GM23338 (cell line): ENCODE results near the gene TAS2R1. TPM values are rescaled to one million over a fixed set of nuclear protein-coding genes. Genes with fewer than 3 reads are reported as not detected.

Source experiments
- ATAC-seq: fragments of 200-7000 bp; cut with Tn5 transposase; 3 replicates; pipeline ENCODE4 v1.9.1; 2020
- DNase-seq: peaks from one replicate; pipeline ENCODE4 v3.0.0-alpha.2; 2015; ENCODE audit warnings: low spot score
- H2AFZ ChIP-seq: fragments of 200-600 bp; sonication (generic); 2 replicates; pipeline ENCODE4 v1.8.0; 2016; ENCODE audit warnings: antibody characterized with exemption, mild to moderate bottlenecking, moderate library complexity
- H3F3A ChIP-seq: fragments of 200-600 bp; sonication (generic); replicated peaks from 2 replicates; pipeline ENCODE4 v1.8.0; 2017; ENCODE audit warnings: antibody characterized with exemption, mixed run types, low read depth
- H3K27ac ChIP-seq: fragments of 200-600 bp; sonication (generic); 2 replicates; pipeline ENCODE4 v1.6.1; 2016; ENCODE audit warnings: low read depth
- H3K27me3 ChIP-seq: fragments of 200-600 bp; sonication (generic); 2 replicates; pipeline ENCODE4 v1.8.0; 2016; ENCODE audit warnings: mild to moderate bottlenecking, mixed run types, moderate library complexity; ENCODE audit not compliant: insufficient read depth
- H3K36me3 ChIP-seq: fragments of 200-600 bp; sonication (generic); 2 replicates; pipeline ENCODE4 v1.8.0; 2016; ENCODE audit warnings: mild to moderate bottlenecking; ENCODE audit not compliant: insufficient read depth
- H3K4me1 ChIP-seq: fragments of 200-600 bp; sonication (generic); 2 replicates; pipeline ENCODE4 v1.8.0; 2016; ENCODE audit warnings: mild to moderate bottlenecking, moderate library complexity; ENCODE audit not compliant: insufficient read depth
- H3K4me2 ChIP-seq: fragments of 200-600 bp; sonication (generic); 2 replicates; pipeline ENCODE4 v1.7.1; 2017; ENCODE audit warnings: mixed run types
- H3K4me3 ChIP-seq: fragments of 200-600 bp; sonication (generic); 2 replicates; pipeline ENCODE4 v1.6.1; 2016; ENCODE audit warnings: mixed run types
- H3K79me2 ChIP-seq: fragments of 200-600 bp; sonication (generic); replicated peaks from 2 replicates; pipeline ENCODE4 v1.8.0; 2017; ENCODE audit warnings: mild to moderate bottlenecking; ENCODE audit not compliant: insufficient read depth
- H3K9me2 ChIP-seq: fragments of 200-600 bp; sonication (generic); 2 replicates; pipeline ENCODE4 v1.8.0; 2017; ENCODE audit not compliant: insufficient read depth
- H4K20me1 ChIP-seq: fragments of 200-600 bp; sonication (generic); replicated peaks from 2 replicates; pipeline ENCODE4 v1.8.0; 2017; ENCODE audit warnings: mild to moderate bottlenecking; ENCODE audit not compliant: insufficient read depth
- H3K27ac Mint-ChIP-seq: 2 replicates; pipeline ENCODE4 v1.8.0; 2020; ENCODE audit warnings: inconsistent platforms, mild to moderate bottlenecking, moderate library complexity, mixed read lengths
- H3K27me3 Mint-ChIP-seq: 3 replicates; pipeline ENCODE4 v1.8.0; 2022; ENCODE audit warnings: low read depth, mild to moderate bottlenecking, moderate library complexity, mixed read lengths, inconsistent platforms; ENCODE audit not compliant: insufficient read depth, poor library complexity
- H3K36me3 Mint-ChIP-seq: 3 replicates; pipeline ENCODE4 v1.8.0; 2021; ENCODE audit warnings: low read depth, mild to moderate bottlenecking, inconsistent platforms, moderate library complexity, mixed read lengths
- H3K4me1 Mint-ChIP-seq: 3 replicates; pipeline ENCODE4 v1.8.0; 2020; ENCODE audit warnings: mild to moderate bottlenecking, inconsistent platforms, mixed read lengths
- H3K4me3 Mint-ChIP-seq: 3 replicates; pipeline ENCODE4 v1.8.0; 2021; ENCODE audit warnings: moderate library complexity, mild to moderate bottlenecking, inconsistent platforms, mixed read lengths
- H3K9me3 Mint-ChIP-seq: 3 replicates; pipeline ENCODE4 v1.8.0; 2020; ENCODE audit warnings: moderate library complexity, mild to moderate bottlenecking, inconsistent platforms, mixed read lengths
- CREB1 ChIP-seq: fragments of 250-450 bp; sonication (Bioruptor Pico); IDR thresholded peaks from 2 replicates; pipeline ENCODE4 v1.5.0; 2020; ENCODE audit warnings: low read depth, mild to moderate bottlenecking, moderate library complexity
- ETS1 ChIP-seq: IDR thresholded peaks from 2 replicates; pipeline ENCODE4 v1.6.1; 2016; ENCODE audit warnings: antibody characterized with exemption
- EZH2 ChIP-seq: fragments of 200-600 bp; sonication (generic); IDR thresholded peaks from one replicate; pipeline ENCODE4 v1.8.0; 2017; ENCODE audit warnings: antibody characterized with exemption, mild to moderate bottlenecking, low read depth; ENCODE audit not compliant: unreplicated experiment
- EZH2phosphoT487 ChIP-seq: fragments of 200-600 bp; sonication (generic); IDR thresholded peaks from one replicate; pipeline ENCODE4 v1.8.1; 2018; ENCODE audit warnings: antibody characterized with exemption; ENCODE audit not compliant: unreplicated experiment
- JUNB ChIP-seq: IDR thresholded peaks from one replicate; pipeline ENCODE4 v1.6.1; 2016; ENCODE audit warnings: antibody characterized with exemption; ENCODE audit not compliant: unreplicated experiment
- NANOG ChIP-seq: IDR thresholded peaks from 2 replicates; pipeline ENCODE4 v1.6.1; 2016; ENCODE audit warnings: antibody characterized with exemption, borderline replicate concordance
- POLR2AphosphoS5 ChIP-seq: IDR thresholded peaks from 2 replicates; pipeline ENCODE4 v1.6.1; 2016; ENCODE audit warnings: antibody characterized with exemption, low read depth
- REST ChIP-seq: IDR thresholded peaks from one replicate; pipeline ENCODE4 v1.6.1; 2018; ENCODE audit warnings: antibody characterized with exemption; ENCODE audit not compliant: unreplicated experiment
- STAT1 ChIP-seq: IDR thresholded peaks from one replicate; pipeline ENCODE4 v1.6.1; 2016; ENCODE audit warnings: antibody characterized with exemption; ENCODE audit not compliant: unreplicated experiment
- ZNF114 ChIP-seq: fragments of 250-450 bp; sonication (Bioruptor Pico); IDR thresholded peaks from 2 replicates; pipeline ENCODE4 v1.5.0; 2020; ENCODE audit warnings: mild to moderate bottlenecking, moderate library complexity
- ZNF331 ChIP-seq: fragments of 250-450 bp; sonication (Bioruptor Pico); IDR thresholded peaks from 2 replicates; pipeline ENCODE4 v1.5.0; 2020; ENCODE audit warnings: low read depth, mild to moderate bottlenecking, moderate library complexity
- ZNF462 ChIP-seq: fragments of 250-450 bp; sonication (Bioruptor Pico); IDR thresholded peaks from 2 replicates; pipeline ENCODE4 v1.5.0; 2020; ENCODE audit warnings: mild to moderate bottlenecking, moderate library complexity
- long read RNA-seq: library from polyadenylated mRNA; unstranded; transcript quantifications from one replicate; pipeline ENCODE4 v2.0.0, GENCODE V29; 2020; ENCODE audit not compliant: unreplicated experiment
- polyA plus RNA-seq: library from polyadenylated mRNA; unstranded; fragments of >200 nt; fragmentation: Nextera tagmentation; extraction: Ambion mirVana; gene quantifications from 2 replicates; pipeline ENCODE4 v1.2.1, GENCODE V29; 2016
- total RNA-seq: library from RNA; depleted of rRNA; stranded (reverse); fragments of >200 nt; shearing (Covaris generic); gene quantifications from 2 replicates; pipeline ENCODE4 v1.2.3, GENCODE V29; 2014; rRNA removed
- TF ChIP-seq, protein P1 (sequence below), 2 experiments: fragments of 200-600 bp in 1 of 2; sonication (generic) in 1 of 2; conservative IDR thresholded peaks; 2 replicates each; pipeline versions ENCODE4 v1.5.1 to v1.6.1; 2016 to 2017; ENCODE audit warnings: antibody characterized with exemption in 2 of 2, low read depth in 2 of 2, mild to moderate bottlenecking in 2 of 2, moderate library complexity in 1 of 2

Gene TAS2R1, protein sequence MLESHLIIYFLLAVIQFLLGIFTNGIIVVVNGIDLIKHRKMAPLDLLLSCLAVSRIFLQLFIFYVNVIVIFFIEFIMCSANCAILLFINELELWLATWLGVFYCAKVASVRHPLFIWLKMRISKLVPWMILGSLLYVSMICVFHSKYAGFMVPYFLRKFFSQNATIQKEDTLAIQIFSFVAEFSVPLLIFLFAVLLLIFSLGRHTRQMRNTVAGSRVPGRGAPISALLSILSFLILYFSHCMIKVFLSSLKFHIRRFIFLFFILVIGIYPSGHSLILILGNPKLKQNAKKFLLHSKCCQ
- 0.31 TPM in 1 of 2 replicates, not detected in the other for total RNA-seq
- polyA plus RNA-seq, result 0.19 TPM in 1 of 2 replicates, not detected in the other
- long read RNA-seq, result 0 reads

- no peaks in the 10 kb centered on the region for H3F3A ChIP-seq
- H3K4me1 ChIP-seq, result no peaks in the 10 kb centered on the region
- DNase-seq, result no peak
- H3K27ac ChIP-seq, result no peak within 1 kb of the TSS
- H3K9me2 ChIP-seq, result 0 out of 2 replicates have a peak, but pooled peaks cover 3% of the 10 kb centered on the region
- no peak within 1 kb of the TSS for H3K27ac Mint-ChIP-seq
- ATAC-seq, result no peak
- H3K4me1 Mint-ChIP-seq, result no peaks in the 10 kb centered on the region
- H3K4me3 ChIP-seq, result no peak within 1 kb of the TSS
- H3K36me3 Mint-ChIP-seq, result no peaks in the 10 kb centered on the region
- H3K27me3 ChIP-seq, result no peaks in the 10 kb centered on the region
- H3K9me3 Mint-ChIP-seq, result peaks cover 2% of the 10 kb centered on the region; the same call in 1 of the 3 replicates
- H3K27me3 Mint-ChIP-seq, result no peaks in the 10 kb centered on the region
- TF ChIP-seq STAT1 (no peak), NANOG (no peak), ZNF462 (no peak), POLR2AphosphoS5 (no peak), ZNF114 (CRISPR knock-in tag) (no peak), EZH2phosphoT487 (no peak), JUNB (no peak), CREB1 (CRISPR knock-in tag) (no peak), ETS1 (no peak), ZNF331 (CRISPR knock-in tag) (no peak), REST (no peak), EZH2 (no peak)
- TF ChIP-seq, protein P1, sequence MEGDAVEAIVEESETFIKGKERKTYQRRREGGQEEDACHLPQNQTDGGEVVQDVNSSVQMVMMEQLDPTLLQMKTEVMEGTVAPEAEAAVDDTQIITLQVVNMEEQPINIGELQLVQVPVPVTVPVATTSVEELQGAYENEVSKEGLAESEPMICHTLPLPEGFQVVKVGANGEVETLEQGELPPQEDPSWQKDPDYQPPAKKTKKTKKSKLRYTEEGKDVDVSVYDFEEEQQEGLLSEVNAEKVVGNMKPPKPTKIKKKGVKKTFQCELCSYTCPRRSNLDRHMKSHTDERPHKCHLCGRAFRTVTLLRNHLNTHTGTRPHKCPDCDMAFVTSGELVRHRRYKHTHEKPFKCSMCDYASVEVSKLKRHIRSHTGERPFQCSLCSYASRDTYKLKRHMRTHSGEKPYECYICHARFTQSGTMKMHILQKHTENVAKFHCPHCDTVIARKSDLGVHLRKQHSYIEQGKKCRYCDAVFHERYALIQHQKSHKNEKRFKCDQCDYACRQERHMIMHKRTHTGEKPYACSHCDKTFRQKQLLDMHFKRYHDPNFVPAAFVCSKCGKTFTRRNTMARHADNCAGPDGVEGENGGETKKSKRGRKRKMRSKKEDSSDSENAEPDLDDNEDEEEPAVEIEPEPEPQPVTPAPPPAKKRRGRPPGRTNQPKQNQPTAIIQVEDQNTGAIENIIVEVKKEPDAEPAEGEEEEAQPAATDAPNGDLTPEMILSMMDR (conservative IDR thresholded peaks at IDR 0.05; ENCODE audit: low read depth in 2 of 2), result no peak
- no peaks in the 10 kb centered on the region for H3K36me3 ChIP-seq
- H2AFZ ChIP-seq, result no peak within 1 kb of the TSS
- no peaks in the 10 kb centered on the region for H4K20me1 ChIP-seq
- no peak within 1 kb of the TSS for H3K4me2 ChIP-seq
- H3K79me2 ChIP-seq, result no peaks in the 10 kb centered on the region
- no peak within 1 kb of the TSS for H3K4me3 Mint-ChIP-seq
These were observed at the start of gene TAS2R1 for GRCh38 chr5:9630251-9630650. TAS2R1 (minus strand) TSS chr5:9630351; CDS start chr5:9630032, 319 bp downstream.
